Transverse colon (tissue), 4 donors: Measurements from ENCODE around the gene ANKFN1. TPM values are rescaled to one million over a fixed set of nuclear protein-coding genes. Genes with fewer than 3 reads are reported as not detected.

Source experiments
- DNase-seq: peaks from one replicate; pipeline ENCODE4 v3.0.0-alpha.2; 2019
- H3K27ac ChIP-seq, 4 donors: fragments of 200-600 bp; sonication (generic); 2 replicates each; pipeline ENCODE4 v1.5.1; 2016 to 2018; ENCODE audit warnings: inconsistent platforms in 4 of 4
- H3K27me3 ChIP-seq: fragments of 200-600 bp; sonication (generic); 2 replicates; pipeline ENCODE4 v1.5.1; 2017; ENCODE audit warnings: inconsistent platforms
- H3K36me3 ChIP-seq, 4 donors: fragments of 200-600 bp; sonication (generic); 2 replicates each; pipeline ENCODE4 v1.5.1; 2017 to 2019; ENCODE audit warnings: inconsistent platforms in 4 of 4
- H3K4me1 ChIP-seq, 4 donors: fragments of 200-600 bp; sonication (generic); 2 replicates each; pipeline ENCODE4 v1.5.1; 2017 to 2020; ENCODE audit warnings: inconsistent platforms in 4 of 4
- H3K4me3 ChIP-seq, 4 donors: fragments of 200-600 bp; sonication (generic); 1 replicate in 1 of 4; 2 replicates in 3 of 4; pipeline versions ENCODE4 v1.5.1 to v1.6.1; 2017 to 2019; ENCODE audit warnings: inconsistent platforms in 4 of 4
- H3K9me3 ChIP-seq, 2 donors: fragments of 200-600 bp; sonication (generic); 2 replicates each; pipeline ENCODE4 v1.5.1; 2017 to 2019; ENCODE audit warnings: inconsistent platforms in 2 of 2
- CTCF ChIP-seq, 5 experiments: fragments of 200-600 bp in 3 of 5; fragments of 450-650 bp in 2 of 5; sonication (generic) in 3 of 5; IDR thresholded peaks; 1 replicate in 2 of 5; 2 replicates in 3 of 5; pipeline ENCODE4 v1.5.1; 2016 to 2017; ENCODE audit warnings: antibody characterized with exemption in 5 of 5, inconsistent platforms in 3 of 5, mild to moderate bottlenecking in 2 of 5, moderate library complexity in 1 of 5
- EP300 ChIP-seq: sonication (generic); formaldehyde crosslinking; IDR thresholded peaks from one replicate; pipeline ENCODE4 v1.6.1; 2017; ENCODE audit warnings: antibody characterized with exemption, low read depth
- POLR2A ChIP-seq: fragments of 450-650 bp; IDR thresholded peaks from one replicate; pipeline ENCODE4 v1.6.1; 2016; ENCODE audit warnings: antibody characterized with exemption, mild to moderate bottlenecking, moderate library complexity
- POLR2AphosphoS5 ChIP-seq, 3 donors: sonication (generic); formaldehyde crosslinking; IDR thresholded peaks; one replicate each; pipeline ENCODE4 v1.6.1; 2016; ENCODE audit warnings: antibody characterized with exemption in 3 of 3
- WGBS, 2 donors: methylation state at CpG; one replicate each; pipeline ENCODE4 v1.1.5; 2018; ENCODE audit warnings: low coverage in 1 of 2; 5-methylcytosine and 5-hydroxymethylcytosine counted together
- in situ Hi-C, 4 donors: fragments of 200-750 bp; cut with MboI; loops; one replicate each; pipeline versions ENCODE4 v1.15.0 to v1.15.1; 2017; ENCODE audit warnings: low sequenced_read_pairs in 3 of 4, low pct_ligation_motif_present in 1 of 4, low pct_unique_long_range_greater_than_20kb in 1 of 4
- intact Hi-C: fragments of 100-400 bp; cut with DNase I; formaldehyde crosslinking; loops from one replicate; pipeline ENCODE4 v1.15.1; 2023; ENCODE audit warnings: low total_unique reads
- total RNA-seq, 4 donors: library from RNA; depleted of rRNA; stranded (reverse); fragments of >200 nt; gene quantifications; one replicate each; pipeline ENCODE4 v1.1.0, GENCODE V29; 2016

The ANKFN1 gene
- total RNA-seq, 4 donors from 2014 or later = 1.2 TPM; not detected in 3

- DNase-seq = no peak
- H3K4me3 ChIP-seq = no peak overlapping the region
- no peaks in the 10 kb centered on the region for H3K27me3 ChIP-seq
- no peak for TF ChIP-seq EP300
- TF ChIP-seq POLR2AphosphoS5 (IDR thresholded peaks at IDR 0.05) = no peak
- TF ChIP-seq POLR2A = no peak
- TF ChIP-seq CTCF (IDR thresholded peaks at IDR 0.05) = no peak
- H3K9me3 ChIP-seq = no peaks in the 10 kb centered on the region
- WGBS, 2 donors = 69 to 70% methylated on average over 2 to 3 of the region's 3 CpGs
- no peaks in the 10 kb centered on the region for H3K4me1 ChIP-seq
- no peak overlapping the region for H3K27ac ChIP-seq
- no peaks in the 10 kb centered on the region for H3K36me3 ChIP-seq
- intact Hi-C loops = no loop called here
- in situ Hi-C loops = loop anchor here in 3 of 4 donors (25.0 kb wide), 2 partner anchors 463 to 763 kb away; no protein-coding TSS in a partner anchor
These were observed 146.9 kb downstream of the ANKFN1 start for GRCh38 chr17:56300144-56300543.

DNA sequence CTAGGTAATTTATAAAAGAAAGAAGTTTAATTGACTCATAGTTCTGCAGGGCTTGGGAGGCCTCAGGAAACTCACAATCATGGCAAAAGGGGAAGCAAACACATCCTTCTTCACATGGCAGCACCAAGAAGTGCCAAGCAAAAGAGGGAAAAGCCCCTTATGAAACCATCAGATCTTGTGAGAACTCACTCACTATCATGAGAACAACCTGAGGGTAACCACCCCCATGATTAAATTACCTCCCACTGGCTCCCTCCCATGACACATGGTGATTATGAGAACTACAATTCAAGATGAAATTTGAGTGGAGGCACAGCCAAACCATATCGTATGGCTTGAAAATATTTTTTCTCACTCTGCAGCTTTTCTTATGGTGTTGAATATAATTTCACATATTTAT lies 151.7 kb downstream of the ANKFN1 start:
- Histone ChIP-seq H3K9me3 (no peaks in the 10 kb centered on the region), H3K27me3 (no peaks in the 10 kb centered on the region), H3K27ac (no peak overlapping the region), H3K4me1 (no peaks in the 10 kb centered on the region), H3K36me3 (no peaks in the 10 kb centered on the region), H3K4me3 (no peak overlapping the region)
- WGBS, 2 donors = 89% methylated on average over 1 of the region's 1 CpG
- TF ChIP-seq EP300 (no peak), POLR2AphosphoS5 (IDR thresholded peaks at IDR 0.05) (no peak), POLR2A (no peak), CTCF (IDR thresholded peaks at IDR 0.05) (no peak)
- in situ Hi-C loops = loop anchor here in 3 of 4 donors (25.0 kb wide), 2 partner anchors 468 to 768 kb away; no protein-coding TSS in a partner anchor
- intact Hi-C loops = no loop called here
- no peak for DNase-seq

- in situ Hi-C loops (loop anchor here in 3 of 4 donors (25.0 kb wide), 2 partner anchors 473 to 773 kb away; no protein-coding TSS in a partner anchor), intact Hi-C loops (loop anchor here (10.0 kb wide), 1 partner anchor 185 kb away; no protein-coding TSS in a partner anchor)
These were observed 156.6 kb downstream of the ANKFN1 start for GRCh38 chr17:56309897-56310296.

GRCh38 chr17:56310782-56311181 lies 157.5 kb downstream of the ANKFN1 start:
- intact Hi-C loops = loop anchor here (10.0 kb wide), 1 partner anchor 186 kb away; no protein-coding TSS in a partner anchor
- Histone ChIP-seq H3K9me3 (no peaks in the 10 kb centered on the region), H3K4me3 (no peak overlapping the region), H3K27ac (no peak overlapping the region), H3K27me3 (no peaks in the 10 kb centered on the region), H3K36me3 (no peaks in the 10 kb centered on the region), H3K4me1 (no peaks in the 10 kb centered on the region)
- 60 to 69% methylated on average over 5 of the region's 5 CpGs for WGBS, 2 donors
- DNase-seq = no peak
- TF ChIP-seq POLR2AphosphoS5 (IDR thresholded peaks at IDR 0.05) (no peak), CTCF (IDR thresholded peaks at IDR 0.05) (no peak), POLR2A (no peak), EP300 (no peak)
- in situ Hi-C loops = loop anchor here in 3 of 4 donors (25.0 kb wide), 2 partner anchors 473 to 773 kb away; no protein-coding TSS in a partner anchor

More at GRCh38 chr17:56309897-56310296, 156.6 kb downstream of the ANKFN1 start:
- no peaks in the 10 kb centered on the region for H3K4me1 ChIP-seq
- H3K4me3 ChIP-seq = no peak overlapping the region
- 83 to 93% methylated on average over 4 to 8 of the region's 8 CpGs for WGBS, 2 donors
- no peaks in the 10 kb centered on the region for H3K27me3 ChIP-seq
- H3K36me3 ChIP-seq = no peaks in the 10 kb centered on the region
- H3K9me3 ChIP-seq = no peaks in the 10 kb centered on the region
- DNase-seq = no peak
- no peak overlapping the region for H3K27ac ChIP-seq
- TF ChIP-seq POLR2AphosphoS5 (IDR thresholded peaks at IDR 0.05) (no peak), CTCF (IDR thresholded peaks at IDR 0.05) (no peak), POLR2A (no peak), EP300 (no peak)
